Measurements from ENCODE around the gene SDSL.

Gene SDSL

GRCh38 chr12:113469949-113470743, 48.0 kb downstream of the SDSL start:
- no peak for DNase-seq

GRCh38 chr12:113470871-113471618, 48.9 kb downstream of the SDSL start:
- DNase-seq = no peak

- DNase-seq = no peak
These were observed 49.5 kb downstream of the SDSL start, which contains the start of gene LHX5 for GRCh38 chr12:113471619-113472171. TSS of gene LHX5 (minus strand) at chr12:113471871. CDS start at chr12:113471498, 373 bp downstream.

GRCh38 chr12:113472191-113473121, 50.3 kb downstream of the SDSL start:
- DNase-seq = no peak

GRCh38 chr12:113473400-113473799, 51.2 kb downstream of the SDSL start:
- no peak for DNase-seq

- no peak for DNase-seq
These were observed 51.8 kb downstream of the SDSL start for GRCh38 chr12:113473942-113474341.

- DNase-seq = no peak
These were observed 52.7 kb downstream of the SDSL start for GRCh38 chr12:113474635-113475436.

- no peak for DNase-seq
These were observed 53.4 kb downstream of the SDSL start for GRCh38 chr12:113475451-113476175.

- DNase-seq = no peak
These were observed 54.2 kb downstream of the SDSL start for GRCh38 chr12:113476176-113476986.

GRCh38 chr12:113477171-113477841, 55.1 kb downstream of the SDSL start:
- DNase-seq = no peak

- DNase-seq = no peak
These were observed 55.6 kb downstream of the SDSL start for GRCh38 chr12:113477842-113478215.

GRCh38 chr12:113478351-113479011, 56.3 kb downstream of the SDSL start:
- DNase-seq = no peak

- DNase-seq = no peak
These were observed 57.0 kb downstream of the SDSL start for GRCh38 chr12:113479216-113479589.

- DNase-seq = no peak
These were observed 57.6 kb downstream of the SDSL start for GRCh38 chr12:113479590-113480335.

GRCh38 chr12:113480336-113480971, 58.3 kb downstream of the SDSL start:
- DNase-seq = no peak

GRCh38 chr12:113482334-113482733, 60.2 kb downstream of the SDSL start:
- no peak for DNase-seq

- DNase-seq = no peak
These were observed 63.1 kb downstream of the SDSL start for GRCh38 chr12:113485330-113485729.

- no peak for DNase-seq
These were observed 64.5 kb downstream of the SDSL start for GRCh38 chr12:113486722-113487121.
